ENCODE results near the gene SLC15A3. TPM values are rescaled to one million over a fixed set of nuclear protein-coding genes. Genes with fewer than 3 reads are reported as not detected.
A peak's percentile ranks its signal among the peaks of the same experiment; 100 is the strongest.

The SLC15A3 gene
- total RNA-seq, 1 donor from 2014 or later = 32.3 TPM

GRCh38 chr11:60945295-60945667, 6.7 kb downstream of the SLC15A3 start:
- no peak for DNase-seq (ENCODE audit: low spot score)

GRCh38 chr11:60944490-60945294, 7.3 kb downstream of the SLC15A3 start:
- no peak for DNase-seq (ENCODE audit: low spot score)

- peak; percentile 79 for DNase-seq (ENCODE audit: low spot score)
Measured at GRCh38 chr11:60942970-60943565, 8.9 kb downstream of the SLC15A3 start.

- no peak for DNase-seq (ENCODE audit: low spot score)
Measured at GRCh38 chr11:60942219-60942618, 9.8 kb downstream of the SLC15A3 start.

- DNase-seq (ENCODE audit: low spot score) = no peak
Measured at GRCh38 chr11:60941371-60942119, 10.4 kb downstream of the SLC15A3 start.

- no peak for DNase-seq (ENCODE audit: low spot score)
Measured at GRCh38 chr11:60939855-60940254, 12.1 kb downstream of the SLC15A3 start.

- DNase-seq (ENCODE audit: low spot score) = no peak
Measured at GRCh38 chr11:60939301-60939700, 12.7 kb downstream of the SLC15A3 start.

GRCh38 chr11:60938500-60938899, 13.5 kb downstream of the SLC15A3 start:
- no peak for DNase-seq (ENCODE audit: low spot score)

- no peak for DNase-seq (ENCODE audit: low spot score)
Measured at GRCh38 chr11:60937811-60938210, 14.2 kb downstream of the SLC15A3 start.

GRCh38 chr11:60937144-60937527, 14.8 kb downstream of the SLC15A3 start:
- DNase-seq (ENCODE audit: low spot score) = no peak

GRCh38 chr11:60936467-60937143, 15.4 kb downstream of the SLC15A3 start:
- no peak for DNase-seq (ENCODE audit: low spot score)

GRCh38 chr11:60935676-60936442, 16.1 kb downstream of the SLC15A3 start:
- DNase-seq (ENCODE audit: low spot score) = no peak

GRCh38 chr11:60934790-60935605, 17.0 kb downstream of the SLC15A3 start:
- DNase-seq (ENCODE audit: low spot score) = no peak

GRCh38 chr11:60934124-60934789, 17.7 kb downstream of the SLC15A3 start:
- DNase-seq (ENCODE audit: low spot score) = no peak

GRCh38 chr11:60933416-60934123, 18.4 kb downstream of the SLC15A3 start:
- DNase-seq (ENCODE audit: low spot score) = no peak

GRCh38 chr11:60932605-60933356, 19.2 kb downstream of the SLC15A3 start:
- no peak for DNase-seq (ENCODE audit: low spot score)

- DNase-seq (ENCODE audit: low spot score) = no peak
Measured at GRCh38 chr11:60931917-60932316, 20.1 kb downstream of the SLC15A3 start.

GRCh38 chr11:60930394-60930793, 21.6 kb downstream of the SLC15A3 start:
- DNase-seq (ENCODE audit: low spot score) = no peak

- DNase-seq (ENCODE audit: low spot score) = no peak
Measured at GRCh38 chr11:60929764-60930163, 22.2 kb downstream of the SLC15A3 start.
